SK-N-SH (cell line): ENCODE measurements around the gene SSTR1. TPM values are rescaled to one million over a fixed set of nuclear protein-coding genes. Genes with fewer than 3 reads are reported as not detected.

Experiments
- CTCF ChIA-PET: fragments of 300-600, 350-600 bp; formaldehyde crosslinking; extraction: SDS; loops from one replicate; lab custom pipeline; 2021; lab: Yijun Ruan, JAX
- POLR2A ChIA-PET: fragments of 350-600 bp; sonication (Branson Sonifier 250); formaldehyde crosslinking; extraction: SDS; loops from one replicate; lab custom pipeline; 2020; ENCODE audit warnings: antibody characterized with exemption, inconsistent platforms; lab: Yijun Ruan, JAX
- DNase-seq: peaks from one replicate; pipeline ENCODE4 v3.0.0; 2012
- H2AFZ ChIP-seq: fragments of 200-600 bp; sonication (generic); 2 replicates; pipeline ENCODE4 v1.8.1; 2016; ENCODE audit warnings: antibody characterized with exemption, mild to moderate bottlenecking, low read depth
- H3F3A ChIP-seq: fragments of 200-600 bp; sonication (generic); replicated peaks from 2 replicates; pipeline ENCODE3; 2016; ENCODE audit warnings: antibody characterized with exemption, mild to moderate bottlenecking; ENCODE audit not compliant: insufficient read depth
- H3K27ac ChIP-seq, 2 experiments: fragments of 200-500 bp in 1 of 2; fragments of 200-600 bp in 1 of 2; sonication (Bioruptor generic) in 1 of 2; sonication (generic), shearing (Covaris generic) in 1 of 2; 2 replicates each; pipeline versions ENCODE4 v1.5.1 to v1.6.1; 2014 to 2016; ENCODE audit warnings: low read depth in 2 of 2, inconsistent platforms in 1 of 2, low read length in 1 of 2, mild to moderate bottlenecking in 1 of 2, mixed read lengths in 1 of 2
- H3K27me3 ChIP-seq: fragments of 200-600 bp; sonication (generic), shearing (Covaris generic); 2 replicates; pipeline ENCODE4 v1.6.1; 2016; ENCODE audit warnings: mixed run types; ENCODE audit not compliant: insufficient read depth
- H3K36me3 ChIP-seq, 2 experiments: fragments of 200-500 bp in 1 of 2; fragments of 200-600 bp in 1 of 2; sonication (Bioruptor generic) in 1 of 2; sonication (generic) in 1 of 2; replicated peaks in 1 of 2; 2 replicates each; pipeline versions ENCODE3 to v1.5.1; 2014 to 2016; ENCODE audit warnings: low read length in 1 of 2, mild to moderate bottlenecking in 1 of 2; ENCODE audit not compliant: insufficient read depth in 2 of 2, control insufficient read depth in 1 of 2
- H3K4me1 ChIP-seq, 2 experiments: fragments of 200-500 bp in 1 of 2; fragments of 200-600 bp in 1 of 2; sonication (Bioruptor generic) in 1 of 2; sonication (generic), shearing (Covaris generic) in 1 of 2; 2 replicates each; pipeline versions ENCODE4 v1.5.1 to v1.6.1; 2014 to 2016; ENCODE audit warnings: low read depth in 1 of 2, low read length in 1 of 2, mixed run types in 1 of 2; ENCODE audit not compliant: insufficient read depth in 2 of 2, control insufficient read depth in 1 of 2
- H3K4me2 ChIP-seq: fragments of 200-600 bp; sonication (generic), shearing (Covaris generic); 2 replicates; pipeline ENCODE4 v1.6.1; 2017; ENCODE audit warnings: mixed run types
- H3K4me3 ChIP-seq, 2 experiments: fragments of 200-500 bp in 1 of 2; fragments of 200-600 bp in 1 of 2; sonication (Bioruptor generic) in 1 of 2; sonication (generic), shearing (Covaris generic) in 1 of 2; 2 replicates each; pipeline versions ENCODE4 v1.5.1 to v1.8.1; 2014 to 2016; ENCODE audit warnings: low read depth in 2 of 2, inconsistent platforms in 1 of 2, low read length in 1 of 2, mild to moderate bottlenecking in 1 of 2, mixed read lengths in 1 of 2, moderate library complexity in 1 of 2
- H3K79me2 ChIP-seq: fragments of 200-600 bp; sonication (generic); 2 replicates; pipeline ENCODE4 v1.8.1; 2017; ENCODE audit warnings: mild to moderate bottlenecking; ENCODE audit not compliant: insufficient read depth
- H3K9ac ChIP-seq: fragments of 200-600 bp; sonication (generic); 2 replicates; pipeline ENCODE4 v1.6.1; 2017; ENCODE audit warnings: mixed run types
- H3K9me2 ChIP-seq: fragments of 200-600 bp; sonication (generic); 2 replicates; pipeline ENCODE4 v1.6.1; 2017; ENCODE audit warnings: mixed run types
- H3K9me3 ChIP-seq: fragments of 200-600 bp; sonication (generic); 2 replicates; pipeline ENCODE4 v1.6.1; 2017; ENCODE audit warnings: mixed run types, mild to moderate bottlenecking, moderate library complexity
- H4K20me1 ChIP-seq: fragments of 200-600 bp; sonication (generic); 2 replicates; pipeline ENCODE4 v1.6.1; 2017; ENCODE audit warnings: mild to moderate bottlenecking, mixed run types; ENCODE audit not compliant: insufficient read depth
- ELF1 ChIP-seq: IDR thresholded peaks from 2 replicates; pipeline ENCODE4 v1.4.0; 2012
- EP300 ChIP-seq, 2 experiments: IDR thresholded peaks; 2 replicates each; pipeline versions ENCODE4 v1.4.0 to v1.6.1; 2012; ENCODE audit warnings: borderline replicate concordance in 1 of 2, low read depth in 1 of 2, low read length in 1 of 2
- IRF3 ChIP-seq: fragments of 150-350 bp; IDR thresholded peaks from 2 replicates; pipeline ENCODE4 v1.6.1; 2016; ENCODE audit warnings: mild to moderate bottlenecking, low read depth, low read length
- JUND ChIP-seq: IDR thresholded peaks from 2 replicates; pipeline ENCODE4 v1.4.0; 2012
- MAX ChIP-seq: IDR thresholded peaks from 2 replicates; pipeline ENCODE4 v1.4.0; 2012; ENCODE audit warnings: low read depth
- MEF2A ChIP-seq: IDR thresholded peaks from 2 replicates; pipeline ENCODE4 v1.4.0; 2012; ENCODE audit warnings: low read depth, borderline replicate concordance
- NFIC ChIP-seq: IDR thresholded peaks from 2 replicates; pipeline ENCODE4 v1.4.0; 2012; ENCODE audit warnings: borderline replicate concordance
- NRF1 ChIP-seq: IDR thresholded peaks from 2 replicates; pipeline ENCODE4 v1.6.1; 2012; ENCODE audit warnings: low read depth, mild to moderate bottlenecking, low read length
- RAD21 ChIP-seq: IDR thresholded peaks from 2 replicates; pipeline ENCODE4 v1.6.1; 2012; ENCODE audit warnings: mild to moderate bottlenecking, low read length
- RCOR1 ChIP-seq: fragments of 150-350 bp; IDR thresholded peaks from 2 replicates; pipeline ENCODE4 v1.6.1; 2017; ENCODE audit warnings: antibody characterized with exemption, low read length
- REST ChIP-seq: IDR thresholded peaks from 2 replicates; pipeline ENCODE4 v1.6.1; 2012; ENCODE audit warnings: mild to moderate bottlenecking, low read depth, low read length, moderate library complexity
- RFX5 ChIP-seq: IDR thresholded peaks from 2 replicates; pipeline ENCODE4 v1.6.1; 2012; ENCODE audit warnings: mild to moderate bottlenecking, improper control_type of control experiment, low read length
- RXRA ChIP-seq: IDR thresholded peaks from 2 replicates; pipeline ENCODE4 v1.4.0; 2012; ENCODE audit warnings: low read depth, mild to moderate bottlenecking, borderline replicate concordance
- TCF12 ChIP-seq: IDR thresholded peaks from 2 replicates; pipeline ENCODE4 v1.4.0; 2012
- USF1 ChIP-seq: IDR thresholded peaks from 2 replicates; pipeline ENCODE4 v1.4.0; 2012; ENCODE audit warnings: low read depth, borderline replicate concordance
- YY1 ChIP-seq: IDR thresholded peaks from 2 replicates; pipeline ENCODE4 v1.4.0; 2012; ENCODE audit warnings: low read depth, mild to moderate bottlenecking
- WGBS: methylation state at CpG from one replicate; pipeline ENCODE4 v1.1.6; 2017; ENCODE audit warnings: low lambda C conversion rate; 5-methylcytosine and 5-hydroxymethylcytosine counted together
- polyA plus RNA-seq, 3 experiments: library from polyadenylated mRNA; depleted of rRNA; stranded (reverse); fragments of >200 nt; gene quantifications; 2 replicates each; pipeline ENCODE4 v1.2.3, GENCODE V29; 2012

SSTR1 gene
- polyA plus RNA-seq, 1 of the 3 experiments (the other 2 are of a cell fraction), result 0.08 TPM

GRCh38 chr14:38217553-38217952, 9.8 kb downstream of the SSTR1 start:
- H3K9me2 ChIP-seq, result no peaks in the 10 kb centered on the region
- H3K4me3 ChIP-seq, result no peak overlapping the region
- H2AFZ ChIP-seq, result no peak overlapping the region
- no peaks in the 10 kb centered on the region for H3F3A ChIP-seq
- 0% methylated on average over 2 of the region's 2 CpGs for WGBS
- H3K36me3 ChIP-seq, result no peaks in the 10 kb centered on the region
- no peak overlapping the region for H3K27ac ChIP-seq
- H4K20me1 ChIP-seq, result no peaks in the 10 kb centered on the region
- no peak for DNase-seq
- POLR2A ChIA-PET, result no interaction called here
- H3K79me2 ChIP-seq, result no peaks in the 10 kb centered on the region
- H3K4me1 ChIP-seq, result no peaks in the 10 kb centered on the region
- no peaks in the 10 kb centered on the region for H3K9me3 ChIP-seq
- no peak overlapping the region for H3K9ac ChIP-seq
- TF ChIP-seq MAX (no peak), IRF3 (no peak), ELF1 (no peak), NRF1 (no peak), MEF2A (no peak), USF1 (no peak)
- no peak overlapping the region for H3K4me2 ChIP-seq
- CTCF ChIA-PET, result no interaction called here
- H3K27me3 ChIP-seq, result no peaks in the 10 kb centered on the region

GRCh38 chr14:38221077-38221476, 13.4 kb downstream of the SSTR1 start:
- DNase-seq, result no peak
- Histone ChIP-seq H3K79me2 (no peaks in the 10 kb centered on the region), H3K27me3 (no peaks in the 10 kb centered on the region), H3K9me2 (no peaks in the 10 kb centered on the region), H3K4me2 (no peak overlapping the region), H3K36me3 (no peaks in the 10 kb centered on the region), H4K20me1 (no peaks in the 10 kb centered on the region), H2AFZ (no peak overlapping the region), H3K9me3 (no peaks in the 10 kb centered on the region), H3K27ac (no peak overlapping the region), H3K4me1 (no peaks in the 10 kb centered on the region), H3K9ac (no peak overlapping the region), H3K4me3 (no peak overlapping the region), H3F3A (no peaks in the 10 kb centered on the region)
- TF ChIP-seq RAD21 (no peak), RXRA (no peak), RFX5 (no peak), YY1 (no peak), NFIC (no peak), TCF12 (no peak), RCOR1 (no peak), REST (no peak), EP300 (IDR thresholded peaks at IDR 0.05; ENCODE audit: borderline replicate concordance in 1 of 2, low read depth in 1 of 2, low read length in 1 of 2) (no peak), MEF2A (no peak), JUND (no peak)
- CTCF ChIA-PET, result no interaction called here
- 0% methylated on average over 3 of the region's 3 CpGs for WGBS
- POLR2A ChIA-PET, result no interaction called here
